ENCODE measurements around the gene GLO1. TPM values are rescaled to one million over a fixed set of nuclear protein-coding genes. Genes with fewer than 3 reads are reported as not detected.

GLO1 gene
- total and polyA plus RNA-seq, 2 experiments from 2014 or later = 273 TPM

DNA sequence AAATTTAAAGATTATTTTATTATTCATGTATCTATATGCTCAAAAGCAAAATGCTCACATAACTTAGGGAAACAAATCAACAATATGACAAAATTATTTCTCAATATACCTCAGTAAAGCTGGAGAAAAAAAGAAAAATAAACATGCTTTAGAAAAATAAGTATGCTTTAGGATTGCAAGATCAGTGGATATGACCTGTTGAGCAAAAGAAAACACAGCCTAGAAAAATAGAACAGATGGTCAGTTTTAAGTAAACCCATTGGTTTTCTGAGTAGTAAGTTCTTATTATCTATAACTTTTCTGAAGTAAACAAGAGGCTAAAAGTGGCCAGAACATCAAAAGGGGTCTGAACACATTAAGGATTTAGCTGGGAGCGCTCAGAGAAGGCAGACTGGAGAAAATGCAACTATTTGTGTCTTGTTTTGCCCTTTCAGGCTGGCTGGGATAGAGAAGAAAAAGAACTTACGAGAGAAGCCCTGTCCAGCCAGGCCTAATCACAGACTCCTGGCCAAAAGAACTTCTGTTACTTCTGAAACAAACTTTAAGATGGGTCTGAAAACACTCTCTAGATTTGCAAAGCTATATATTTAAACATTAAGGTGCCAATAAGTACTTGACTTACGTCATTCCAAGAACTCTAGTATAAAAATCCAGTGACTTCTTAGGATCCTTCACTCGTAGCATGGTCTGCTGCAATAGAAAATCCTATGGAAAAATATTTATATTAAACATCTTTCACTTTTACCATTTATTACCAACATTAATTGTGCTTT lies 16.5 kb downstream of the GLO1 start:
- TF ChIP-seq STAT1 (IDR thresholded peaks at IDR 0.05; ENCODE audit: unreplicated experiment) = no peak
- TF ChIP-seq ZNF331 (CRISPR knock-in tag; IDR thresholded peaks at IDR 0.05; ENCODE audit: low read depth) = no peak
- no peak for TF ChIP-seq ZNF462 (CRISPR knock-in tag; IDR thresholded peaks at IDR 0.05)
- no peak for TF ChIP-seq EZH2phosphoT487 (IDR thresholded peaks at IDR 0.05; ENCODE audit: unreplicated experiment)
- Histone ChIP-seq H2AFZ (no peak overlapping the region), H3K36me3 (ENCODE audit: insufficient read depth) (peaks cover 20% of the 10 kb centered on the region; the same call in 1 of the 2 replicates), H3K4me2 (no peak overlapping the region), H3K79me2 (replicated peaks; ENCODE audit: insufficient read depth) (peaks cover 57% of the 10 kb centered on the region), H3K4me1 (ENCODE audit: insufficient read depth) (no peaks in the 10 kb centered on the region), H3F3A (replicated peaks; ENCODE audit: low read depth) (no peaks in the 10 kb centered on the region), H3K27ac (ENCODE audit: low read depth) (peak overlapping the region; percentile 29; the same call in 1 of the 2 replicates), H3K4me3 (no peak overlapping the region), H3K9me2 (ENCODE audit: insufficient read depth) (no peaks in the 10 kb centered on the region), H3K27me3 (ENCODE audit: insufficient read depth) (no peaks in the 10 kb centered on the region), H4K20me1 (replicated peaks; ENCODE audit: insufficient read depth) (peaks cover 34% of the 10 kb centered on the region)
- Mint-ChIP-seq H3K36me3 (ENCODE audit: low read depth) (peaks cover 26% of the 10 kb centered on the region), H3K4me3 (no peak overlapping the region), H3K27me3 (ENCODE audit: insufficient read depth, low read depth, poor library complexity) (peaks cover 2% of the 10 kb centered on the region), H3K9me3 (no peaks in the 10 kb centered on the region), H3K4me1 (peaks cover 10% of the 10 kb centered on the region), H3K27ac (no peak overlapping the region)
- no peak for ATAC-seq
- DNase-seq (ENCODE audit: low spot score) = no peak

DNA sequence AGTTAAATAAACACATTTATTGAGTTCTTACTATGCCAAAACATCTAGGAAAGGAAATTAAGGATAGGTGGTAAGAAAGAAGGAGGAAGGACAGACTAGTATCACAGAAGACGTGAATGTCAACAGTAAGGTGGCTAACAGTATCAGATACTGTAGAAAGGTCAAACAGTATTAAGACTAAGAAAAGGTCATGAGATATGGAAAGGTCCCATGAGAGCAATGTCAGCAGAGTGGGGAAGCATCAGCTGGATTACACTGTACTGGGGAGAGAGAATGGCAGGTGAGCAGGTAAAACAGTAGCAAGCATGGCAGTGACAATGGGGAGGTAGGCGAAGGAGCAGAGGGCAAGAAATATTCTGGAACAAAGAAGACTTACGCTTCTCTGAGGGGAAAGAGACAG lies 18.0 kb downstream of the GLO1 start:
- no peak overlapping the region for H3K4me2 ChIP-seq
- ATAC-seq (no peak), DNase-seq (ENCODE audit: low spot score) (no peak)
- H3K4me1 ChIP-seq (ENCODE audit: insufficient read depth) = no peaks in the 10 kb centered on the region
- no peak overlapping the region for H3K4me3 ChIP-seq
- H4K20me1 ChIP-seq (replicated peaks; ENCODE audit: insufficient read depth) = peaks cover 36% of the 10 kb centered on the region
- H3K4me3 Mint-ChIP-seq = no peak overlapping the region
- H3K79me2 ChIP-seq (replicated peaks; ENCODE audit: insufficient read depth) = peaks cover 42% of the 10 kb centered on the region
- peaks cover 32% of the 10 kb centered on the region for H3K36me3 Mint-ChIP-seq (ENCODE audit: low read depth)
- no peak overlapping the region for H3K27ac Mint-ChIP-seq
- no peaks in the 10 kb centered on the region for H3K27me3 Mint-ChIP-seq (ENCODE audit: insufficient read depth, low read depth, poor library complexity)
- peaks cover 23% of the 10 kb centered on the region; the same call in 1 of the 2 replicates for H3K36me3 ChIP-seq (ENCODE audit: insufficient read depth)
- H3K9me2 ChIP-seq (ENCODE audit: insufficient read depth) = no peaks in the 10 kb centered on the region
- H3F3A ChIP-seq (replicated peaks; ENCODE audit: low read depth) = no peaks in the 10 kb centered on the region
- no peaks in the 10 kb centered on the region for H3K9me3 Mint-ChIP-seq
- no peak overlapping the region for H2AFZ ChIP-seq
- H3K27me3 ChIP-seq (ENCODE audit: insufficient read depth) = no peaks in the 10 kb centered on the region
- no peak overlapping the region for H3K27ac ChIP-seq (ENCODE audit: low read depth)
- H3K4me1 Mint-ChIP-seq = peaks cover 8% of the 10 kb centered on the region
- TF ChIP-seq ZNF462 (CRISPR knock-in tag; IDR thresholded peaks at IDR 0.05) = no peak
- no peak for TF ChIP-seq CREB1 (CRISPR knock-in tag; IDR thresholded peaks at IDR 0.05; ENCODE audit: low read depth)

All from GM23338 (cell line).